ENCODE results near the gene RBM5.
"Not testable (repeated sequence)": the region's sequence is repeated elsewhere in the genome, so short reads cannot be mapped to it uniquely, and the experiment has no call there.

Gene RBM5

DNA sequence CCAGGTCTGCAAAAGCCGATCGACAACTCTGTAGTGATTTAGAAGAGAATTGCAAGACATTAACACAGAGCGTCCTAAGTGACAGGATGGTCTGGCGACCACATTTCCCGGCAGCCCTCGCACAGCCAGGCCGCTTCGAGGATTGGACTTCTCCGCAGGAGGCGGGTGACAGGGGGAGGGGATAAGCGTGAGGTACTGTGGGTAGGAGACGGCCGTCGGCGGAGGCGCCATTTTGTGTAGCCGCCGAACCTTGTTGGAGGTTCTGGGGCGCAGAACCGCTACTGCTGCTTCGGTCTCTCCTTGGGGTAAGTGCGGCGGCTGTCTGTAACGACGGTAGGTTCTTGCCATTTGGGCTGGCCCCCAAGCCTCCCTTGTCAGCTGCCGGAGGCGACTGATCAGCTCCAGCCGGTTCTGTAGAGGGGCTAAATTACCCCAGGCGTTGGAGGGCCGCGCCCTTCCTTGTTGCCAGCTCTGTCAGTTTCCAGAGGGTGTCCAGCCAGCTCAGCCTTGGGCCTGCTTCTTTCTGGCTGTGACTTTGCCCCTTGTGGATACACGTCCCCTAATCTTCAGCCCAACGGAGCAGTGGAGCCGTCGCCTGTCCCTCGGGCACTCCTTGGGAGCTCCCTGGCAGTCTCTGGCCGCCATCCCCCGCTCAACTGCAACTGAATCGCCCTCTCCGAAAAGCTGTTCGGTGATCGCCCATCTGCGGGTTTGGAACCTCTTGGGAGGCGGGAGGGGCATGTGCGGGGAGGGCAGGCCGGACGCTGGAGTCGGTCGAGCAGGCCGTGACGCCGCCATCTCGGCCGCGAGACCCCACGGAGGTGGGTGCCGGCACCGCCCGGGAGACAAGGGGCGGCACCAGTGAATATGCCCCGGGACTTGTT, at the start of gene RBM5:
TSS of gene RBM5 (plus strand) at position 195 of the 884 bp plus-strand sequence. CDS start 1,516 bp downstream, outside the sequence.
- H3K4me3 Mint-ChIP-seq: peak within 1 kb of the TSS; percentile 96
- H3K4me1 Mint-ChIP-seq: peaks cover 13% of the 10 kb centered on the region
- no peaks in the 10 kb centered on the region for H3K27me3 Mint-ChIP-seq
- no peaks in the 10 kb centered on the region for H3K9me3 Mint-ChIP-seq
- ATAC-seq (ENCODE audit: low read depth): peak; percentile 99
- DNase-seq (ENCODE audit: low spot score in 2 of 2): peak; percentile 82 to 88
- H3K36me3 Mint-ChIP-seq: peaks cover 15% of the 10 kb centered on the region
- H3K27ac Mint-ChIP-seq: peak within 1 kb of the TSS; percentile 98

DNA sequence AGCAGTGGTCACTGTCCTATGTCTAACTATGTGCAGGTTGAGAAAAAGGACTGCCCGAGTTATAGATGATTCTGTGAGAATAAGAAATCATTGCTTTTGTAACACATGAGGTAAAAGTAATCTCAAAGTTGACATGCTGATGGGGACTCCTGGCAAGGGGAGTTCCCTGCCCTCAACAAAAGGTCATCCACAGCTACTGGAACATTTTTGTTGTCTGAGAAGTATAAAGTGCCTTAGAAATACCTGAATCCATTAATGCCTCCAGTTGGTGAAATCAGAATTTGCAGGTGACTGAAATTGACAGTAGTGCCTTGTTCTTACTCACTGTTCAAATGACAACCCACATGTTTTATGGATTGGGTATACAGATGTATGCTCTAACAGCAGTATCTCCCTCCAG, 43.7 kb upstream of the RBM5 start:
- Mint-ChIP-seq H3K4me1 (no peaks in the 10 kb centered on the region), H3K4me3 (no peak overlapping the region), H3K36me3 (peaks cover 14% of the 10 kb centered on the region), H3K9me3 (no peaks in the 10 kb centered on the region), H3K27ac (no peak overlapping the region), H3K27me3 (no peaks in the 10 kb centered on the region)
- no peak for ATAC-seq (ENCODE audit: low read depth)
- no peak for DNase-seq (ENCODE audit: low spot score in 2 of 2)

DNA sequence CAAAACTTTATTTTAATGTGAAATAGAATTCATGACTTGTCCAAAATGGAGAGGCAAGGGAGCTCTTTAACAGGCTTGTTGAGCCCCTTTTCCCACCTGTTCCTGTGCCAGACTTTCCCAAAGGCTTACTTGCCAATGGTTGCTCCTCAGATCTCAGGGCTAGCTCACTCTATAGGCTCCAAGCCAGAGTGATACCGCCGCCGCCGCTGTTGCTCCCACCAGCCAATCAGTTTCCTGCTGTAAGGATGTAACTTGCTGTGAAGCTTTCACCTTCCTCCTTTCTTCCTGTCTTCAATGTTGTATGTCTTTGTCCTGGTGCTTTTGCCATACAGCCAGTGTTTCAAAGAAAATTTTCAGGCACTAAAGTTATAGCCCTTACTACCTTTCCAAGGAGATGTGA, 41.3 kb upstream of the RBM5 start:
- no peaks in the 10 kb centered on the region for H3K4me1 Mint-ChIP-seq
- no peak for DNase-seq (ENCODE audit: low spot score in 2 of 2)
- H3K27me3 Mint-ChIP-seq: no peaks in the 10 kb centered on the region
- ATAC-seq (ENCODE audit: low read depth): no peak
- no peaks in the 10 kb centered on the region for H3K9me3 Mint-ChIP-seq
- H3K36me3 Mint-ChIP-seq: peaks cover 18% of the 10 kb centered on the region
- H3K4me3 Mint-ChIP-seq: no peak overlapping the region
- H3K27ac Mint-ChIP-seq: no peak overlapping the region

DNA sequence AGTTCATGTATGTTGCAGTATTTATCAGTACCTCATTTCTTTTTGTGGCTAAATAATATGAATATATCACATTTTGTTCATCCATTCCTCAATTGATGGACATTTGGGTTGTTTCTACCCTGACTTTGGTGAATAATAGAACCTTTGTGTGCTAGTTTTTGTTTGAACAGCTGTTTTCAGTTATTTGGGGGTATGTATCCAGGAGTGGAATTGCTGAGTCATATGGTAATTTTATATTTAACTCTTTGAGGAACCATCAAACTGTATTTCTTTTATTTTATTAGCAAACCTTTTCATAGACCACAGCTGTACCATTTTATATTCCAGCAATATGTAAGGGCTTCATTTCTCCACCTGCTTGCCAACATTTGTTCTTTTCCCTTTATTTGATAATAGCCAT, 38.4 kb upstream of the RBM5 start:
- Mint-ChIP-seq H3K36me3 (peaks cover 30% of the 10 kb centered on the region), H3K27me3 (no peaks in the 10 kb centered on the region), H3K9me3 (no peaks in the 10 kb centered on the region), H3K27ac (no peak overlapping the region), H3K4me1 (peaks cover 2% of the 10 kb centered on the region), H3K4me3 (no peak overlapping the region)
- no peak for DNase-seq (ENCODE audit: low spot score in 2 of 2)
- no peak for ATAC-seq (ENCODE audit: low read depth)

DNA sequence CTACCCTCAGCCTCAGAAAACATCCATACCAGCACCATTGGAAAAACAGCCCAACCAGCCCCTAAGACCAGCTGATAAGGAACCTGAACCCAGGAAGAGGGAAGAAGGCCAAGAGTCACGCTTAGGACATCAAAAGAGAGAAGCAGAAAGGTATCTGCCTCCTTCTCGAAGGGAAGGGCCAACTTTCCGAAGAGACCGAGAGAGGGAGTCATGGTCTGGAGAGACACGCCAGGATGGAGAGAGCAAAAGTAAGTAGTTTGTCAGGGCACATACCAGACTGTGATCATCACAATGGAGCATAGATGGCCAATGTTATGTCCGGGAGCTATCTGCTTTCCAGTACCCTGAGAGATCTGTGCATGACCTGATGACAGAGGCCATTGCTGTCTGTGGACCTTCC, 31.0 kb upstream of the RBM5 start:
- H3K9me3 Mint-ChIP-seq: no peaks in the 10 kb centered on the region
- peaks cover 43% of the 10 kb centered on the region for H3K36me3 Mint-ChIP-seq
- H3K27me3 Mint-ChIP-seq: no peaks in the 10 kb centered on the region
- ATAC-seq (ENCODE audit: low read depth) (no peak), DNase-seq (ENCODE audit: low spot score in 2 of 2) (no peak)
- no peak overlapping the region for H3K4me3 Mint-ChIP-seq
- H3K4me1 Mint-ChIP-seq: peaks cover 2% of the 10 kb centered on the region
- H3K27ac Mint-ChIP-seq: no peak overlapping the region

DNA sequence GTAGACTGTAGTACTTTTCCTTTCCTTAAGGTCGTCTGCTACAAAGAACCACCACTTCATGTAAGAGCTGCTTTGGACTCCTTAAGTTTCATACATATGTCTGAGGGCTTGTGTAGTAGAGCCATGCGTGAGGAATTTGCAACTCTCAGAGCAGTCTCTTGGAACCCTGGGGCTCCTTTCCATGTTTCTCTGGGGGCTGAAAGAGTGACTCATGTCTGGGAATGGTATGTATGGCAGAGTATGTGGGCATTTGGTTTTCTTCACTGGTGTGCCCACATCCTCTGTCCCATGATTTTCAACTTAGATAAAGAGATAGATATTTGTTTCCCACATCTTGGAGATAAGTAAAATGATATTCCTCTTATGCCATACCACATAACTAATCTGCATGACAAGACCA, 20.6 kb upstream of the RBM5 start:
- Mint-ChIP-seq H3K27me3 (no peaks in the 10 kb centered on the region), H3K27ac (peak overlapping the region; percentile 29), H3K4me1 (no peaks in the 10 kb centered on the region), H3K36me3 (peaks cover 45% of the 10 kb centered on the region), H3K9me3 (no peaks in the 10 kb centered on the region), H3K4me3 (no peak overlapping the region)
- DNase-seq (ENCODE audit: low spot score in 2 of 2) (no peak), ATAC-seq (ENCODE audit: low read depth) (no peak)

DNA sequence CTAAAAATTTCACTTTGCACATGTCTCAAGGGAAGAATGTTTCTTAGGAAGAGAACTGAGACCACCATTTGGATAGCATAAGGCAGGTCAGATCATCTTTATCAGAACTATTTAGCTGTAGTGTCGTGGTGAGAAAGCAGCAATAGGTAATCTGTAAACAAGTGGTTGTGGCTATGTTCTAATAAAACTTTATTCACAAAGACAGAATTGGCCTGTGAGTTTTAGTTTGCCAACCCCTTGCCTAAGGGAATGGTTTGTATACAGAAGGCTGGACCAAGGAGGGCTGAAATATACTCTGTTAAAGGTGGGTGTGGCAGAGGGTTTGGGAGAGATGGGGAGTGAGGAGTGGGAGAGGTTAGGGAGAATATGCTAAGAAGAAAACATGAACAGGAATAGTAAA, 10.6 kb upstream of the RBM5 start:
- H3K36me3 Mint-ChIP-seq: peaks cover 17% of the 10 kb centered on the region
- H3K4me1 Mint-ChIP-seq: peaks cover 6% of the 10 kb centered on the region
- H3K4me3 Mint-ChIP-seq: no peak overlapping the region
- ATAC-seq (ENCODE audit: low read depth) (no peak), DNase-seq (ENCODE audit: low spot score in 2 of 2) (no peak)
- no peaks in the 10 kb centered on the region for H3K9me3 Mint-ChIP-seq
- peak overlapping the region; percentile 82 for H3K27ac Mint-ChIP-seq
- H3K27me3 Mint-ChIP-seq: no peaks in the 10 kb centered on the region

DNA sequence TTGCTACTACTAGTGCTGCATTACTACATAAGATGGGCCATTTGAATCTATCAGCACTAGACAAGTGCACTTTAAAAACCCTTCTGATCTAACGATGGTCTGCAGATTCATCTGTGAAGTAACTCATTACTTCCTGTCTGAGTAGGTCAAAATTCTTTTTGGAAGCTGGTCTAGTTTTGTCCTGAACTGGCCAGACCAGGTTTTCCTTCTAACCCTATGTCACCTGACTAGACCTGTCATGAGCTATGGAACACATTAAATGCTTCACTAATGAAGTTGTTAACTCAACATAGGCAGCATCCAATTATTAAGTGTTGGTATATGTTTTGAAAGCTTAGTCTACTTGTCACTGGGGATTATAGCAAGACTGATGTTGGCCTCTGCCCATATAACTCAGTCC, 10.1 kb upstream of the RBM5 start:
- Mint-ChIP-seq H3K4me3 (no peak overlapping the region), H3K9me3 (no peaks in the 10 kb centered on the region), H3K36me3 (peaks cover 14% of the 10 kb centered on the region), H3K27ac (peak overlapping the region; percentile 82), H3K4me1 (peaks cover 6% of the 10 kb centered on the region), H3K27me3 (no peaks in the 10 kb centered on the region)
- no peak for DNase-seq (ENCODE audit: low spot score in 2 of 2)
- no peak for ATAC-seq (ENCODE audit: low read depth)

DNA sequence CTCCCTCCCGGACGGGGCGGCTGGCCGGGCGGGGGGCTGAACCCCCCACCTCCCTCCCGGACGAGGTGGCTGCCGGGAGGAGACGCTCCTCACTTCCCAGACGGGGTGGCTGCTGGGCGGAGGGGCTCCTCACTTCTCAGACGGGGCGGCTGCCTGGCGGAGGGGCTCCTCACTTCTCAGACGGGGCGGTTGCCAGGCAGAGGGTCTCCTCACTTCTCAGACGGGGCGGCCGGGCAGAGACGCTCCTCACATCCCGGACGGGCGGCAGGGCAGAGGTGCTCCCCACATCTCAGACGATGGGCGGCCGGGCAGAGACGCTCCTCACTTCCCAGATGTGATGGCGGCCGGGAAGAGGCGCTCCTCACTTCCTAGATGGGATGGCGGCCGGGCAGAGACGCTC, 3.8 kb upstream of the RBM5 start:
- not testable (repeated sequence) for H3K27me3 Mint-ChIP-seq; DNase-seq (ENCODE audit: low spot score in 2 of 2); ATAC-seq (ENCODE audit: low read depth); H3K4me1 Mint-ChIP-seq; H3K4me3 Mint-ChIP-seq; H3K36me3 Mint-ChIP-seq; H3K27ac Mint-ChIP-seq; H3K9me3 Mint-ChIP-seq

DNA sequence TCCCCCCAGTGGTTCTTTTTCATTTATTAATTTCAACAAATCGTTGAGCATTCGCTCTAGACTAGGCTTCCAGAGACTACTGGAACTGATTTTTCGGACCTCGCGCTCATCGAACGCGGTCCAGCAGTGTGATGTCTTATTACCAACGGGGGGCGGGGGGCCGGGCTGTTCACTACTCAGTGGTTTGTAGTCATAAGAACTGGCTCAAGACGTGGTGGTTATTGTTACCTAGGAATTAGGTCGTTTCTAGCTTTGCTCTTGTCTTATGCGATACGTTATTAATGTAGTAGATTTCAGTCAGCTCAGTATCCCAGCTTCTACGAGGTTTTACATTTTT, 858 bp downstream of the RBM5 start:
- H3K36me3 Mint-ChIP-seq: peaks cover 15% of the 10 kb centered on the region
- H3K9me3 Mint-ChIP-seq: no peaks in the 10 kb centered on the region
- no peak for ATAC-seq (ENCODE audit: low read depth)
- H3K27me3 Mint-ChIP-seq: no peaks in the 10 kb centered on the region
- DNase-seq (ENCODE audit: low spot score in 2 of 2): no peak
- H3K27ac Mint-ChIP-seq: peak overlapping the region; percentile 98
- peaks cover 13% of the 10 kb centered on the region for H3K4me1 Mint-ChIP-seq
- H3K4me3 Mint-ChIP-seq: peak overlapping the region; percentile 96

DNA sequence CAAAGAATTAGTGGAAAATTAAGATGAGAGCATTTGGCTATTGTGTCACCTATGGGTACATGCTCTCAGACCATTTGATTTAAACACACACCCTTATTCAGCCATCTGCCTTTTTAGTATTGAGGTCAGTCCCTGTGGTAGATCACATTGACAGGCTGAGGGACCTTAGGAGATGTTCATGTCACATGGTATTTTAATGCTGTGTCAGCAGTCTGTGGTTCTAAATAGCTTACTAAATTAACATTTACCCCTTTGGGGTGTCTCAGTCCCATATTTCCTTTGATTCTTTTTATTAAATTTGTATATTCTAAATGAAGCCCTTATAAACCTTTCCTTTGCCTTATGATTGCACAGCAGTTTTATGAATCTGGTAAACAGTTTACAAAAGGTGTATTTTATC, 2.3 kb downstream of the RBM5 start:
- peak overlapping the region; percentile 98 for H3K27ac Mint-ChIP-seq
- peak overlapping the region; percentile 96 for H3K4me3 Mint-ChIP-seq
- DNase-seq (ENCODE audit: low spot score in 2 of 2) (no peak), ATAC-seq (ENCODE audit: low read depth) (no peak)
- H3K9me3 Mint-ChIP-seq: no peaks in the 10 kb centered on the region
- H3K4me1 Mint-ChIP-seq: peaks cover 16% of the 10 kb centered on the region
- peaks cover 23% of the 10 kb centered on the region for H3K36me3 Mint-ChIP-seq
- H3K27me3 Mint-ChIP-seq: no peaks in the 10 kb centered on the region

DNA sequence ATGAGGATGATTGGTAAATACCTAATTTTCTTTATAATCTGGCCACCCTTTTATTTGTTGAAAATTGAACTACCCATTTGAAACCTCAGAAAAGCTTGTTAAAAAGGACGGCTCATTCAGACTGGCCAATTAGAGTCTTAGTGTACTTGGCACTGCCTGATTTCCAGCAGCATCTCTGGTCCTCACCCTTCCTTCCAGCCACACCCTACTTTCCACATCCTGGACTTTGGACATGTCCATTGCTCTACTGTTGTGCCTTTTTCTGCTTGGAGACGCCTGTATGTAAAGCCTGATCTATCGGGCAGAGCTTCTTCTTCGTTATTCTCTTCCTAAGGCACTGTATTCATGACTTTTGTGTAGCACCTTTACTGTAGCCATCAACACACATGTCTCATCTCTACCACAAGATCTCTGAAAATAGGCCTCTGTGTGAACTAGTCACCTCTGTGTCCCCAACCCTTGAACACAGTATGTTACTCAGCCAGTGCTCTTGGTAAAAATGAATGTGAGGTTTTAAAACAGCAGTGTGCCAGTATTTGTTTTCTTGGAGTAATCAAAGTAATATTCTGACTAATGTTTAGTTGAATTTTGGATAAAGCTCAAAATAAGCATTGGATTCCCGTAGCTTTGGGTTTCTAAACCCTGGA, 6.8 kb downstream of the RBM5 start:
- no peaks in the 10 kb centered on the region for H3K9me3 Mint-ChIP-seq
- H3K4me1 Mint-ChIP-seq: peaks cover 9% of the 10 kb centered on the region
- no peaks in the 10 kb centered on the region for H3K27me3 Mint-ChIP-seq
- DNase-seq (ENCODE audit: low spot score in 2 of 2): no peak
- H3K27ac Mint-ChIP-seq: no peak overlapping the region
- H3K4me3 Mint-ChIP-seq: no peak overlapping the region
- no peak for ATAC-seq (ENCODE audit: low read depth)
- H3K36me3 Mint-ChIP-seq: peaks cover 29% of the 10 kb centered on the region

DNA sequence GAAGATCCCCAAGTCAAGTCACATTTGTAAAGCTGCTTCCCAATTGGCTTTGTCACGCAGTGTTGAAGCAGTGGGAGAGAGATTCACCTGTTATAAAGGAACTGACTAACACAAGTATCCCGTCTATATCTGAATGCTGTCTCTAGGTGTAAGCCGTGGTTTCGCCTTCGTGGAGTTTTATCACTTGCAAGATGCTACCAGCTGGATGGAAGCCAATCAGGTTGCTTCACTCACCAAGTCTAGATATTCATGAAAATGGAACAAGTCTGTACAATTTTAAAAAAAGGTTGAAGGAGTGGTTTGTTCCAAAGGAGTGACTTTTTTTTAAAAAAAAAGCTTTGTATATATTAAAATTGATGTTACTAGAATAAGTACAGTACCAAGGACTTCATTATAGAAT, 11.7 kb downstream of the RBM5 start:
- Mint-ChIP-seq H3K9me3 (no peaks in the 10 kb centered on the region), H3K4me3 (no peak overlapping the region), H3K27me3 (no peaks in the 10 kb centered on the region), H3K27ac (no peak overlapping the region), H3K36me3 (peaks cover 27% of the 10 kb centered on the region), H3K4me1 (peaks cover 2% of the 10 kb centered on the region)
- ATAC-seq (ENCODE audit: low read depth): no peak
- no peak for DNase-seq (ENCODE audit: low spot score in 2 of 2)

DNA sequence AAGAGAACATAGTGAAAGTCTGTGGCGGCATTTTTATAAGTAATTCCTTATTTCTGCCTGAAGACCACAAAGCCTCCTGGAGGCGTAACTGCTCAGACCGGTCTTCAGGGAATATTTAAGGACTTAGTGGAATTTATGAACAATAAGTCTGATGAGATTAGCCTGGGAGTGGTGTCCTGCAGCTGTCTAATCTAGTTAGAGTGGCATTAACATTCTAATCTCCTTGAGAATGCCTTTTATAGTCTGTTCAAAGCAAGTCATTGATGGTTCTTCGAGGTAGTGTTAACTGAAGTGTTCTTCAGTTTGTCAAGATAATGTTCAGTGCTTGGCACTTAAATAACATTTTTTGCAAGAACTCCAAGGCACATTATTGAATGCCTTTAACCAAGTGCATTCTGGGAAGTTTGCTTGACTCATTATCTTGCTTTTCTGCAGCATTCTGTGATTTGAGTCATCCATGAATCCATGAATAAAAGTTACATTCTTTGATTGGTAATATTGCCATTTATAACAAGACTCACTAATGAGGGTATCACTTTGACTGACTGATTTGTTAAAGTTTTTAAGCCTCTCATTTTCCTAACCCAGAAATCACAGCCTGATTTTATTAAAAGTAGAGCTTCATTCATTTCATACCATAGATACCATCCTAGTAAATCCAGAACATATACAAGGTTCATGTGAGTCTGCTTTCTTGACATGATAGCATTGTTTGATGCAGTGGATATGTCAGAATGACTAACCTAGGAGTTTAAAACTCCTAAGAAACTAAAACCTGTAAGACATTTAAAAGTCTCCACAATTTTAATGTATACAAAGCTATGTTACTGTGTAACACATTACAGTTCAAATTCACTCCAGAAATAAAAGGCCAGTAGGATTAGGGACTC, 12.5 kb downstream of the RBM5 start:
- Mint-ChIP-seq H3K27me3 (no peaks in the 10 kb centered on the region), H3K4me1 (no peaks in the 10 kb centered on the region), H3K36me3 (peaks cover 22% of the 10 kb centered on the region), H3K4me3 (no peak overlapping the region), H3K27ac (no peak overlapping the region), H3K9me3 (no peaks in the 10 kb centered on the region)
- DNase-seq (ENCODE audit: low spot score in 2 of 2): no peak
- no peak for ATAC-seq (ENCODE audit: low read depth)

Data from memory B cell (primary cell).